ENCODE data around the gene AOPEP. TPM values are rescaled to one million over a fixed set of nuclear protein-coding genes. Genes with fewer than 3 reads are reported as not detected.

The AOPEP gene
- total RNA-seq, 1 experiment from 2014 or later, result 14.4 TPM

- Mint-ChIP-seq H3K4me1 (peaks cover 68% of the 10 kb centered on the region), H3K27ac (peak overlapping the region; percentile 42), H3K4me3 (peak overlapping the region; percentile 58), H3K27me3 (ENCODE audit: low read depth) (no peaks in the 10 kb centered on the region), H3K36me3 (no peaks in the 10 kb centered on the region), H3K9me3 (no peaks in the 10 kb centered on the region)
- ChIA-PET POLR2A (no interaction called here), CTCF (interaction anchor here (0.6 to 8.7 kb wide), 53 partner anchors 9 to 630 kb away, joined by 3 to 128 read pairs (median 4); partner anchors contain the start of genes AOPEP, FBP1 and PCAT7)
- TF ChIP-seq CTCF (IDR thresholded peaks at IDR 0.05) (peak; percentile 61), ZNF121 (CRISPR knock-in tag; IDR thresholded peaks at IDR 0.05) (0 out of 2 replicates have a peak, but pooled peaks have one; percentile 23), CREM (CRISPR knock-in tag; IDR thresholded peaks at IDR 0.05) (no peak), GABPB1 (CRISPR knock-in tag; IDR thresholded peaks at IDR 0.05) (no peak), JUN (CRISPR knock-in tag; IDR thresholded peaks at IDR 0.05) (no peak), FOXP1 (CRISPR knock-in tag; IDR thresholded peaks at IDR 0.05; ENCODE audit: borderline replicate concordance) (no peak), MAX (CRISPR knock-in tag; IDR thresholded peaks at IDR 0.05) (peak; percentile 51; the same call in 1 of the 2 replicates), ZNF671 (CRISPR knock-in tag; IDR thresholded peaks at IDR 0.05) (no peak), ESRRA (CRISPR knock-in tag; IDR thresholded peaks at IDR 0.05; ENCODE audit: borderline replicate concordance) (no peak), ZNF219 (CRISPR knock-in tag; IDR thresholded peaks at IDR 0.05; ENCODE audit: borderline replicate concordance) (no peak), PRRX2 (CRISPR knock-in tag; IDR thresholded peaks at IDR 0.05) (no peak), ZNF532 (CRISPR knock-in tag; IDR thresholded peaks at IDR 0.05; ENCODE audit: borderline replicate concordance) (no peak), NFYB (CRISPR knock-in tag; conservative IDR thresholded peaks at IDR 0.05; ENCODE audit: low read depth) (no peak), PRDM15 (CRISPR knock-in tag; IDR thresholded peaks at IDR 0.05) (peak; percentile 45; the same call in 1 of the 2 replicates), SOX15 (CRISPR knock-in tag; IDR thresholded peaks at IDR 0.05) (no peak), ATF2 (CRISPR knock-in tag; IDR thresholded peaks at IDR 0.05; ENCODE audit: borderline replicate concordance, low read depth) (no peak)
- peak; percentile 54 for ATAC-seq
- peak; percentile 75 for DNase-seq (ENCODE audit: low spot score)
Measured at GRCh38 chr9:95131023-95131943, 404.8 kb downstream of the AOPEP start.

Data from WTC11 (cell line).